HG03354 (cell line): Measurements from ENCODE around the gene CDK5RAP1.

Source experiments
- ATAC-seq: cut with Tn5 transposase; IDR thresholded peaks from one replicate; pipeline ENCODE4 v1.9.1; 2021; ENCODE audit warnings: mild to moderate bottlenecking; ENCODE audit not compliant: unreplicated experiment, poor library complexity, severe bottlenecking

Gene CDK5RAP1

DNA sequence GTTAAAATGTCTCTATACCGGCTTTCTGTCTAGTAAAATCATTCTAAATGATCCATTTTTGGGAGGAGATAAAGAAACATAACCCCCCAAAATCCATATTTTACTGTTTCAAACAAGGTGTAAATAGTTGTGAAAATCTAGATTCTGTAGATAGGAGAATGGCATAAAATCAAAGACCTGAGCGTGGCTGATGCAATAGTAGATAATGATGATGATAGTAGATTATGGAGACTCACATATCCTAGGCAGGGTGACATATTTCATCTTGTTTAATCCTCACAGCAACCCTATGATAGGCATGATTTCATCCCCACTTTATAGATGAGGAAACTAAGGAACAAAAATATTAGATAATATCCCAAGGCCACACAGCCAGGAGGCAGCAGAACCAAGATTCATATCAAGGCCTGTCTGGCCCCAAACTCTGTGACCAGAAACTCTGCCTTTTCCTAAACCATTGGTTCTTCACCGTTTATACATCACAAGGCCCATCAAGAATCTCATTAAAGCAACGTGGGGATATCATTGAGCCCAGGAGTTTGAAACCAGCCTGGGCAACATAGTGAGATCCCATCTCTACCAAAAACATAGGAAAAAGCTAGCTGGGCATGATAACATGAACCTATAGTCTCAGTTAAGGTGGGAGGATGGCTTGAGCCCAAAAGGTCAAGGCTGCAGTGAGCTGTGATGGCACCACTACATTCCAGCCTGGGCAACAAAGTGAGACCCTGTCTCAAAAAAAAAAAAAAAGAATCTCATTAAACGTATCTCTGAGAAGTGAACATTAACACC lies 62.7 kb downstream of the CDK5RAP1 start:
- ATAC-seq: no peak

DNA sequence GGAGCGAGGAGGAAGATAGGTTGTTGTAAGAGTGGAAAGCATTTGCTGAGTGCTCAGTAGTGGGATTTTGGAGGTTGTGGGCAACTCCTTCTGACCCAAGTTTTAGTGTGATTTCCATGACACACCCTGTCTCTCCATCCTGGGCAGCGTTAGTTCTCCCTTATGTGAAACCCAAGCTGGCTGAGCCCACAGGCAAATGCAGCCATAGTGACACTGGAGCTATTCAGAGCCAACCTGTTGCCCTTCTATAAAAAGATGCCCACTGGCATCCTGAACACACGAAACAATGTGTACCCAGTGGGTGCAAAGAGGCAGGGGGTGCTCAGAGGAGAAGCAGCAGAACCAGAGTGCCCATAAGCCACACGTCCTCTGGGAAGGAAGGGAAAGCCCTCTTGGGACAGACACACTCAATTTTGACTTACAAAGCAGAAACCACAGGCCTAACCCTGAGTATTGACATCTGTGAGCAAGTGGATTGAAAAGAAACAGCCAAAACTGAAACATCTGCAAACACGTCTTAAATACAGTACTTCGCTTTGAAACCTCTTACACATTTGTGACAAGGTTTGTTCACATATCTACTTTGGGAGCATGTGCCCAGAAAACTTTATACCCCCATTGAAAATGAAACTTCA lies 63.7 kb downstream of the CDK5RAP1 start:
- ATAC-seq: no peak

DNA sequence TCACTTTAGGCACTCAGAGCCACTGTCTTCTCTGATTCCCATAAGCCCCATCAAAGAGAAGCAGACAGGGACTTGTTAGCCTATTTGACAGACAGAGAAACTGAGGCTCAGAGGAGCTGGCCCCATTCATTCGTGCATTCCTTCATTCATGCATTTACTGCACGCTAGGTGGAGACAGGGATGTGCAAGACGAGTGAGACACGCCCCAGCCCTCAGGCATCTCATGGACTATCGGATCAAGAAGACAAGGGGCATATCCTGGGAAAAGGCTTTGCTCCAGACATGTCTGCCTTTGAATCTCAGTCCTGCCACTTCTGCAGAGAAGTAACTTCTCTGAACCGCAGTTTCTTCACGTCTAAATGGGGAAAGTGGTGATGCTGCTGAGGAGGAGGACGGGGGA lies 64.2 kb downstream of the CDK5RAP1 start:
- no peak for ATAC-seq

DNA sequence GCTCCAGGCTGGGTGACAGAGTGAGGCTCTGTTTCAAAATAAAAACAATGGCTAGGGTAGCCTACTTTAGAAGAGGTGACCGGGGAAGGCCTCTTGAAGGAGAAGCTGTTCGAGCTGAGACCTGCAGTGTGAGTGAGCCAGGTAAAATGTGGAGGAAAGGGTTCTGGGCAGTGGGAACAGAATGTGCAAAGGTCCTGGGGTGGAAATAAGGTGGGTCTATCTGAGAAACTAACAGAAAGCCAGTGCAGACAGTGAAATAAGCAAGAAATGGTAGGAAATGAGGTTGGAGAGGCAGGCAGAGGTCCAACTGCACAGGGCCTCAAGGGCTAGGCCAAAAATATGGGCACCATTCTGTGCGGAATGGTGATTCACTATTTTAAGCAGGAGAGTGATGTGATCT lies 64.9 kb downstream of the CDK5RAP1 start:
- ATAC-seq: no peak

DNA sequence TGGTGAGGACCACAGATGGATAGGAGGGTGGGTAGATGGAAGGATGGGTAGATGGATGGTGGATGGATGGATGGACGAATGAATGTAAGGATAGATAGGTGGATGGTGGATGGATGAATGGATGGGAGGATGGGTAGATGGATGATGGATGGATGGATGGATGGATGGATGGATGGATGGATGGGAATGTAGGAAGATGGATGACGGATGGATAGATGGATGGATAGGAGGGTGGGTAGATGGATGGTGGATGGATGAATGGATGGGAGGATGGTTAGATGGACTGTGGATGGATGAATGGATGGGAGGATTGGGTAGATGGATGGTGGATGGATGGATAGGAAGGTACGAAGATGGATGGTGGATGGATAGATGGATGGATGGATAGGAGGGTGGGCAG lies 67.2 kb downstream of the CDK5RAP1 start:
- no peak for ATAC-seq

DNA sequence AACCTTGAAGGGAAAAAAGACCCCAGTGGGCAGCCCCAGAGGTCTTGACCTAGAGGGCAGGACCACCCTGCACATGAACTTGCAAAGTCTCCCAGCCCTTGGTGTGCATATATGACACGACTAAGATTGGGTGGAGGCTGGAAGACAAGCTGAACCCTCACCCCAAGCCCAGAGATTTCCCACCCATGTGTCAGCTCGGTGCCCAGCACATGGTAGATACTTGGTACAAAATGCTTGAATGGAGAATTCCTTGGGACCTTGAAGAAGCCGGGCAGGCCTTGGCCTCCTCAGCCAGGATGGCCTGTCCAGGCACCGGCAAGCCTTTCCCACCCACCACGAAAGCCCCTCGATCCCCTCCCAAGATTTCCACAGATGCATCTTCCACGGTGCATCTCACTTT lies 67.7 kb downstream of the CDK5RAP1 start:
- no peak for ATAC-seq

- no peak for ATAC-seq
Observed at GRCh38 chr20:33332905-33333456, 68.3 kb downstream of the CDK5RAP1 start.

- ATAC-seq: no peak
Observed at GRCh38 chr20:33328157-33329137, 72.9 kb downstream of the CDK5RAP1 start.

- ATAC-seq: no peak
Observed at GRCh38 chr20:33325350-33325749, 76.0 kb downstream of the CDK5RAP1 start.

- no peak for ATAC-seq
Observed at GRCh38 chr20:33323236-33323635, 78.1 kb downstream of the CDK5RAP1 start.

GRCh38 chr20:33322456-33322855 lies 78.9 kb downstream of the CDK5RAP1 start:
- no peak for ATAC-seq

DNA sequence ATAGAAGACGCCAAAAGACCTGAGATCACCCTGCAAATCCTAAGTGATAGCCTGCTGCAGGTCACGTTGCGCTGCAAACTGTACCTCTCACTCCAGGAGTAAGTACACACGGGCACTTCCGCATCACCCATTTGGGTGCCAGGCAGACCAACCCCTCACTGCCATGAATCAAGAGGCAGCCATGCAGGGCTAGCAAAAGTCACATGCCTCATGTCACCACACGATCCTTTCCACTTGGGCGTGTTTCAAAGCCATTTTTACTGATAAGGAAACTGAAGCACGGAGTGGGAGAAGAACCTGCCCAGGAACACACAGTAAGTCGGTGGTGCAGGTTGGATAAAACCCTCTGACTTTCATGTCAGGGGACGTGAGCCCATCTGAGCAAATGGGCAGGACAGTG lies 81.3 kb downstream of the CDK5RAP1 start:
- ATAC-seq: no peak

DNA sequence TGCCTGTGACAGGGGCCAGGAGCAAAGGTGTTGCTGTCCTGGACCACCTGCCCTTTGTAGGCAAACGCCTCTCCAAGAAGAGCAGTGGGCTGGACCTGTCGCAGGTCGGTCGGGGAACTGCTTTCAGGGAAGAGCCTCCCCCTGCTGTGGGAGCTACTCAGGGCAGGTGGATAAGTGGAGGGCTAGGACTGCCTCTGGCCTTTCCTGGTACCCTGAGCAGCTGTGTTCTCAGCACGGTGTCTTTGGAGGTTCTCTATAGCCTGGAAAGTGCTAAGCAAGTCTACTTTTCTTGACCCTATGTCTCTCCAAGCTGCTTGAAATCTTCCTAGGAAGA lies 83.3 kb downstream of the CDK5RAP1 start:
- no peak for ATAC-seq

DNA sequence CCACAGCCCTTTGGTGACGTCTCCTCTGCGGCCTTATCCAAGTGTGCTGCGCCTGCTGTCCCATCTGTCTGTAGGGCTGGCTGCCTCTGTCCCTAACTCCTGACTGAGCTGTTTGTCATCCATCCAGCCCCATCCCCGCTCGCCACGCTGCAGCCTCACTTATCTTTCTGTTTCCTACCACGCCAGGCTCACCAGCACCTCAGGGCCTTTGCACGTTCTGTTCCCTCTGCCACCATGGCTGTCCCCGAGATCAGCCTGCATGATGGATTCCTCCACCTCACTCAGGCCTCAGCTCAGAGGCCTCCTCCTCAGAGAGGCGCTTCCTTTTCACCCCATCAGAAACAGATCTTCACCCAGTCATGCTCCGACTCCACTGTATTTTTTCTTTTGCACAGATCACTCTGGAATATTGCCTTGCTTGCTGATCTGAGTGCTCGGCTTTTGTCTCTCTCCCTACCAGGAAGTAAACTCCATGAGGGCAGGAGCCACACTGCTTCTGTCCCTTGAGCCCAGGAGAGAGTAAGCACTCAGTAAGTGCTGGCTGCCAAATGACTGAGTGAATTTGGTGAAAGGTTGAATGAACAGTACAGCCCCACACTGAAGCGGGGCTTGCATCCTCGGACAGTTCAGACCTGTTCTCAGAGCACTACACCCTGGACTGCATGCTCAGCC lies 83.8 kb downstream of the CDK5RAP1 start:
- ATAC-seq: no peak

DNA sequence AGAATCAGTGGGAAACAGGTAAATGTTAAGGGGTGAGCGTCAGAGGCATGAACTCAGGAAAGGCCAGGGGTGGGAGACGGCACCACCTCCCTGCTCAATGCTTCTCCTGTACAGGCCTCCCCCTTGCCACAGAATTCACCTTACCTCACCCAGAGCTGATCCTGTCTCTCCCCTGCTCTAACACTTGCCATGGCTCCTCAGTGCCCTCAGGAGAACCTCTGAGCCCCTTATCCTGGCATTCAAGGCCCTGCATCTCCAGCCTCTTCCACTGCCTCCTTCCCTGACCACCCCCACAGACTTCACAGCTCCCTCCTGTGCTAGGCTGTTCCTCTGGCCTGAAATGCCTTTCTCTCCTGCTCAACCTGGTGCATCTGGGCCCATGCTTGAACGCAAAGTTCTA lies 84.4 kb downstream of the CDK5RAP1 start:
- no peak for ATAC-seq

GRCh38 chr20:33316343-33316742 lies 85.0 kb downstream of the CDK5RAP1 start:
- no peak for ATAC-seq

- ATAC-seq: no peak
Observed at GRCh38 chr20:33313686-33314314, 87.5 kb downstream of the CDK5RAP1 start.

- no peak for ATAC-seq
Observed at GRCh38 chr20:33312583-33312982, 88.7 kb downstream of the CDK5RAP1 start.

DNA sequence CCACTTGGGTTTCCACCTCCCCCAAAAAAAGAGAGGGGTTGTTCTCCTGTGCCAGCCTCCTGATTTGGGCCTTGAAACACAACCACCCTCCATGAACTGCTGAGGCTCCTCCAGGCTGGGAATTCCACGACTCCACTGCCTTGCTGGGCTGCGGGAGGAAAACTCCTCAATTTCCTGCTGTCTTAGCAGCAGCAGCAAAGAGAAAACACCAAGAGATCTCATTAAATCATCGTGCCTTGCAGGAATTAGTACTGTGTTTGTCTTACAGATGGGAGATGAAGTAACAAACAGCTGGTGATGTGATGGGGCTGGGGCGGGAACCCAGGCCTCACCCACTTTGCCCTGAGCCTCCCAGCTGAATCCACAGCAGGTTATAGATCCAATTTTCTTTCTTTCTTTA lies 89.3 kb downstream of the CDK5RAP1 start:
- no peak for ATAC-seq
